IPS-18a (cell line): ENCODE measurements around the gene RGS12.

Experiments used
- H3K27ac ChIP-seq: one replicate; pipeline ENCODE4 v1.5.1; 2013; ENCODE audit warnings: low read length
- H3K27me3 ChIP-seq: one replicate; pipeline ENCODE4 v1.6.1; 2013; ENCODE audit warnings: mild to moderate bottlenecking, low read length; ENCODE audit not compliant: control insufficient read depth, insufficient read depth
- H3K36me3 ChIP-seq: one replicate; pipeline ENCODE4 v1.6.1; 2013; ENCODE audit warnings: low read depth, low read length; ENCODE audit not compliant: control insufficient read depth
- H3K4me1 ChIP-seq: one replicate; pipeline ENCODE4 v1.6.1; 2013; ENCODE audit warnings: low read depth, low read length; ENCODE audit not compliant: control insufficient read depth
- H3K4me3 ChIP-seq: one replicate; pipeline ENCODE4 v1.5.1; 2013; ENCODE audit warnings: low read length
- H3K9ac ChIP-seq: one replicate; pipeline ENCODE4 v1.6.1; 2013; ENCODE audit warnings: mild to moderate bottlenecking, low read length, moderate library complexity
- H3K9me3 ChIP-seq: one replicate; pipeline ENCODE4 v1.6.1; 2013; ENCODE audit warnings: low read depth, low read length; ENCODE audit not compliant: control insufficient read depth

Gene RGS12

GRCh38 chr4:3313139-3313538 is 20.3 kb downstream of the RGS12 start:
- H3K27ac ChIP-seq: no peak overlapping the region
- no peaks in the 10 kb centered on the region for H3K27me3 ChIP-seq
- no peaks in the 10 kb centered on the region for H3K4me1 ChIP-seq
- no peaks in the 10 kb centered on the region for H3K9me3 ChIP-seq
- no peak overlapping the region for H3K9ac ChIP-seq
- no peak overlapping the region for H3K4me3 ChIP-seq
- no peaks in the 10 kb centered on the region for H3K36me3 ChIP-seq

GRCh38 chr4:3313556-3314228 is 20.9 kb downstream of the RGS12 start:
- H3K4me1 ChIP-seq: no peaks in the 10 kb centered on the region
- H3K9me3 ChIP-seq: no peaks in the 10 kb centered on the region
- H3K27ac ChIP-seq: no peak overlapping the region
- no peak overlapping the region for H3K9ac ChIP-seq
- H3K27me3 ChIP-seq: no peaks in the 10 kb centered on the region
- H3K4me3 ChIP-seq: no peak overlapping the region
- no peaks in the 10 kb centered on the region for H3K36me3 ChIP-seq

GRCh38 chr4:3314706-3315260 is 22.0 kb downstream of the RGS12 start:
- H3K36me3 ChIP-seq: no peaks in the 10 kb centered on the region

GRCh38 chr4:3315566-3315965 is 22.7 kb downstream of the RGS12 start:
- Histone ChIP-seq H3K27ac (no peak overlapping the region), H3K4me3 (no peak overlapping the region), H3K9ac (no peak overlapping the region), H3K36me3 (no peaks in the 10 kb centered on the region), H3K9me3 (no peaks in the 10 kb centered on the region), H3K27me3 (no peaks in the 10 kb centered on the region), H3K4me1 (no peaks in the 10 kb centered on the region)

More at GRCh38 chr4:3314706-3315260, 22.0 kb downstream of the RGS12 start:
- no peak overlapping the region for H3K9ac ChIP-seq
- H3K4me1 ChIP-seq: no peaks in the 10 kb centered on the region
- H3K27me3 ChIP-seq: no peaks in the 10 kb centered on the region
- H3K27ac ChIP-seq: no peak overlapping the region
- no peaks in the 10 kb centered on the region for H3K9me3 ChIP-seq
- no peak overlapping the region for H3K4me3 ChIP-seq

GRCh38 chr4:3316146-3316545 is 23.3 kb downstream of the RGS12 start:
- Histone ChIP-seq H3K27ac (no peak overlapping the region), H3K9ac (no peak overlapping the region), H3K27me3 (no peaks in the 10 kb centered on the region), H3K4me3 (no peak overlapping the region), H3K36me3 (no peaks in the 10 kb centered on the region), H3K4me1 (no peaks in the 10 kb centered on the region), H3K9me3 (no peaks in the 10 kb centered on the region)

GRCh38 chr4:3317011-3317655 is 24.3 kb downstream of the RGS12 start:
- no peak overlapping the region for H3K27ac ChIP-seq

GRCh38 chr4:3317656-3318211 is 24.9 kb downstream of the RGS12 start:
- no peak overlapping the region for H3K4me3 ChIP-seq
- no peak overlapping the region for H3K27ac ChIP-seq
- peaks cover 5% of the 10 kb centered on the region for H3K4me1 ChIP-seq
- H3K9me3 ChIP-seq: no peaks in the 10 kb centered on the region
- H3K27me3 ChIP-seq: no peaks in the 10 kb centered on the region
- no peaks in the 10 kb centered on the region for H3K36me3 ChIP-seq
- H3K9ac ChIP-seq: no peak overlapping the region

More at GRCh38 chr4:3317011-3317655, 24.3 kb downstream of the RGS12 start:
- no peaks in the 10 kb centered on the region for H3K27me3 ChIP-seq
- H3K9me3 ChIP-seq: no peaks in the 10 kb centered on the region
- no peaks in the 10 kb centered on the region for H3K36me3 ChIP-seq
- H3K4me1 ChIP-seq: peaks cover 4% of the 10 kb centered on the region
- no peak overlapping the region for H3K4me3 ChIP-seq
- no peak overlapping the region for H3K9ac ChIP-seq

GRCh38 chr4:3318561-3319021 is 25.8 kb downstream of the RGS12 start:
- Histone ChIP-seq H3K27ac (peak overlapping the region; percentile 55), H3K4me1 (peaks cover 5% of the 10 kb centered on the region), H3K9ac (peak overlapping the region; percentile 21)

GRCh38 chr4:3320361-3321023 is 27.7 kb downstream of the RGS12 start:
- no peak overlapping the region for H3K9ac ChIP-seq
- no peak overlapping the region for H3K4me3 ChIP-seq
- no peaks in the 10 kb centered on the region for H3K27me3 ChIP-seq
- no peaks in the 10 kb centered on the region for H3K36me3 ChIP-seq
- H3K9me3 ChIP-seq: no peaks in the 10 kb centered on the region
- no peak overlapping the region for H3K27ac ChIP-seq
- peaks cover 13% of the 10 kb centered on the region for H3K4me1 ChIP-seq

More at GRCh38 chr4:3318561-3319021, 25.8 kb downstream of the RGS12 start:
- Histone ChIP-seq H3K27me3 (no peaks in the 10 kb centered on the region), H3K4me3 (no peak overlapping the region), H3K9me3 (no peaks in the 10 kb centered on the region), H3K36me3 (no peaks in the 10 kb centered on the region)

GRCh38 chr4:3321295-3321889 is 28.6 kb downstream of the RGS12 start:
- Histone ChIP-seq H3K27me3 (no peaks in the 10 kb centered on the region), H3K36me3 (no peaks in the 10 kb centered on the region), H3K9ac (peak overlapping the region; percentile 34), H3K4me3 (no peak overlapping the region), H3K4me1 (peaks cover 13% of the 10 kb centered on the region), H3K27ac (no peak overlapping the region), H3K9me3 (no peaks in the 10 kb centered on the region)

- Histone ChIP-seq H3K9me3 (no peaks in the 10 kb centered on the region), H3K27me3 (no peaks in the 10 kb centered on the region), H3K9ac (peak overlapping the region; percentile 34), H3K36me3 (no peaks in the 10 kb centered on the region), H3K4me3 (no peak overlapping the region), H3K4me1 (peaks cover 13% of the 10 kb centered on the region), H3K27ac (no peak overlapping the region)
These were observed 29.3 kb downstream of the RGS12 start for GRCh38 chr4:3322059-3322550.
